Cardiac muscle cell (in vitro differentiated cells and primary cell): ENCODE data around the gene PACS1. TPM values are rescaled to one million over a fixed set of nuclear protein-coding genes. Genes with fewer than 3 reads are reported as not detected.
A peak's percentile ranks its signal among the peaks of the same experiment; 100 is the strongest.

Experiments
- DNase-seq, 2 donors: peaks; one replicate each; pipeline versions ENCODE4 v3.0.0 to v3.0.0-alpha.2; 2010 to 2017; ENCODE audit warnings: low read depth in 1 of 2, low spot score in 1 of 2
- H3K27ac ChIP-seq: fragments of 200-600 bp; sonication (generic); 2 replicates; pipeline ENCODE4 v1.5.1; 2016
- H3K27me3 ChIP-seq: fragments of 200-600 bp; sonication (generic); 2 replicates; pipeline ENCODE4 v1.6.0; 2016; ENCODE audit warnings: control low read depth
- H3K36me3 ChIP-seq: fragments of 200-600 bp; sonication (generic); 2 replicates; pipeline ENCODE4 v1.5.1; 2016; ENCODE audit warnings: control low read depth
- H3K4me1 ChIP-seq: fragments of 200-600 bp; sonication (generic); 2 replicates; pipeline ENCODE4 v1.8.1; 2017; ENCODE audit warnings: low read depth, mild to moderate bottlenecking, mixed run types
- H3K4me3 ChIP-seq: fragments of 200-600 bp; sonication (generic); 2 replicates; pipeline ENCODE4 v1.5.1; 2016; ENCODE audit warnings: mild to moderate bottlenecking
- H3K9me3 ChIP-seq: fragments of 200-600 bp; sonication (generic); 2 replicates; pipeline ENCODE4 v1.5.1; 2017; ENCODE audit warnings: low read depth, mild to moderate bottlenecking, control low read depth
- polyA plus RNA-seq: library from polyadenylated mRNA; unstranded; fragments of >200 nt; fragmentation: Nextera tagmentation; extraction: Ambion mirVana; gene quantifications from 2 replicates; pipeline ENCODE4 v1.2.1, GENCODE V29; 2016
- total RNA-seq: library from RNA; depleted of rRNA; stranded (reverse); fragments of >200 nt; gene quantifications from 2 replicates; pipeline ENCODE4 v1.2.3, GENCODE V29; 2016
- TF ChIP-seq, protein P1 (sequence below): IDR thresholded peaks from 2 replicates; pipeline ENCODE4 v1.5.1; 2012; ENCODE audit warnings: low read depth, mild to moderate bottlenecking, low read length

PACS1 gene
- total and polyA plus RNA-seq, 2 experiments from 2014 or later: 61.6 to 62.1 TPM

DNA sequence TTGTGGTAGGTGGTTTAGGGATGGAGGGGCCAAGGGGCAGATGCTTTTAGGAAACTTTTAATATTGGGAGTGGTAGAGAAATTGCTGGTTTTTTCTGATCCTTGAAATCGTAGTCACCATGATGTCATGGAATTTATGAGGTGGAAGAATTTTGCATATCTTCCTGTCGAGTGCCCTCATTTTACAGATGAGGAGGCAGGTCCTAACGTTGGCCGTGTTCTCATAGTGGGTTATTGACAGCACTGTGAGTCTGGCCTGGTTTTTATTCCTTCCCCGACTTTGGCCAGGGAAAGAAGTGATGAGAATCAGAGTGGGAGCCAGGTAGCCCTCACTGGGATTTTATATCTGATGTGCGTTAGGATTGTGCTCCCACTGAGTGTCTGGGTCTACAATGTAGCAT lies 8.8 kb upstream of the PACS1 start:
- Histone ChIP-seq H3K4me1 (no peaks in the 10 kb centered on the region), H3K4me3 (no peak overlapping the region), H3K9me3 (no peaks in the 10 kb centered on the region), H3K27ac (no peak overlapping the region), H3K36me3 (peaks cover 82% of the 10 kb centered on the region), H3K27me3 (no peaks in the 10 kb centered on the region)
- no peak for DNase-seq
- TF ChIP-seq, protein P1, sequence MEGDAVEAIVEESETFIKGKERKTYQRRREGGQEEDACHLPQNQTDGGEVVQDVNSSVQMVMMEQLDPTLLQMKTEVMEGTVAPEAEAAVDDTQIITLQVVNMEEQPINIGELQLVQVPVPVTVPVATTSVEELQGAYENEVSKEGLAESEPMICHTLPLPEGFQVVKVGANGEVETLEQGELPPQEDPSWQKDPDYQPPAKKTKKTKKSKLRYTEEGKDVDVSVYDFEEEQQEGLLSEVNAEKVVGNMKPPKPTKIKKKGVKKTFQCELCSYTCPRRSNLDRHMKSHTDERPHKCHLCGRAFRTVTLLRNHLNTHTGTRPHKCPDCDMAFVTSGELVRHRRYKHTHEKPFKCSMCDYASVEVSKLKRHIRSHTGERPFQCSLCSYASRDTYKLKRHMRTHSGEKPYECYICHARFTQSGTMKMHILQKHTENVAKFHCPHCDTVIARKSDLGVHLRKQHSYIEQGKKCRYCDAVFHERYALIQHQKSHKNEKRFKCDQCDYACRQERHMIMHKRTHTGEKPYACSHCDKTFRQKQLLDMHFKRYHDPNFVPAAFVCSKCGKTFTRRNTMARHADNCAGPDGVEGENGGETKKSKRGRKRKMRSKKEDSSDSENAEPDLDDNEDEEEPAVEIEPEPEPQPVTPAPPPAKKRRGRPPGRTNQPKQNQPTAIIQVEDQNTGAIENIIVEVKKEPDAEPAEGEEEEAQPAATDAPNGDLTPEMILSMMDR: no peak

DNA sequence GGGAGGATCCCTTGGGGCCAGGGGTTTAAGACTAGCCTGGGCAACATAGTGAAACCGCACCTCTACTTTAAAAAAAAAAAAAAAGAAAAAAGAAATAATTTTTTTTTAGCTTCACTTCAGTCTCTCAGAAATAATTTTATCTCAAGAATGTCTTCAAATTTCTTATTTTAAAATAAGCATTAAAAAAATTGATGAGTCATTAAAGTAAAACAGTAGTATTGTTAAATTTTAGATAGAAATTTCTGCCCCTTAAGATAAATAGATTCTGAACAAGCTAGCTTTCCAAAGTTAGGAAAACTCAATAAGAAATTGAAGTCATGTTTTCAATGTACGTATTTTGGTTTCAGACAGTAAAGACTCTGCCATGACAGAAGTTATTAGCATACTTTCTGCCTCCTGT lies 7.7 kb upstream of the PACS1 start:
- H3K27ac ChIP-seq: no peak overlapping the region
- H3K9me3 ChIP-seq: no peaks in the 10 kb centered on the region
- H3K36me3 ChIP-seq: peaks cover 82% of the 10 kb centered on the region
- TF ChIP-seq, protein P1: no peak
- no peak overlapping the region for H3K4me3 ChIP-seq
- H3K4me1 ChIP-seq: no peaks in the 10 kb centered on the region
- no peak for DNase-seq
- H3K27me3 ChIP-seq: no peaks in the 10 kb centered on the region

DNA sequence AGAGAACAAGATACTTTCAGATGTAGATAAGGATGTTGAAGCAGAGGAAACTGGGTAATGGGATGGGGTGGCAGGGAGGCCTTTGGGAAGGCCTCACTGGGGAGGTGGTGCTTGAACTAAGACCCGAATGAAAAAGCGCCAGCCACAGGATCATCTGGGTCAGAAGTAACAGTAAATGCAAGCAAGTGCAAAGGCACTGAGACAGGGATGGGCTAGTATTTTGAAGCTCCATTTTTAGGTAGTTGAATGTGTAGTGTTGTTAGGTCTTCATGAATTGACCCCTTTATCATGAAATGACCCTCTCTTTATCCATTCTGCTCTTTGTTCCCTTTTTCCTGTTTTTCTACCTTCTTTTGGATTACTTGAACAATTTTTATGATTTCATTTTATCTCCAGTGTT lies 6.2 kb upstream of the PACS1 start:
- TF ChIP-seq, protein P1: no peak
- Histone ChIP-seq H3K9me3 (no peaks in the 10 kb centered on the region), H3K36me3 (peaks cover 77% of the 10 kb centered on the region), H3K27me3 (no peaks in the 10 kb centered on the region), H3K4me3 (no peak overlapping the region), H3K27ac (no peak overlapping the region), H3K4me1 (peaks cover 6% of the 10 kb centered on the region)
- no peak for DNase-seq

DNA sequence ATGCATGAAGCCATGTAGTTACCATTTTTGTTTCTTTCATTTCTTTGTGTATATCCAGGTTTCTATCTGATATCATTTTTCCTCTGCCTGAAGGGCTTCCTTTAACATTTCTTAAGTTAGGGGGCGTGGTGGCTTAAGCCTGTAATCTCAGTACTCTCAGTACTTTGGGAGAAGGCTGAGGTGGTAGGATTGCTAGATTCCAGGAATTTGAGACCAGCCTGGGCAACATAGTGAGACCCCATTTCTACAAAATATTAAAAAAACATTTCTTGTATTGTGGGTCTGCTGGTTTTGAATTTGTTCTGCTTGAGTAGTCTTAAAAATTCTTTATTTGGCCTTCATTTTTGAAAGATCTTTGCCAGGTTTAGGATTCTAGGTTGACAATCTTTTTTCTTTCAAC lies 5.5 kb upstream of the PACS1 start:
- H3K4me3 ChIP-seq: no peak overlapping the region
- no peak overlapping the region for H3K27ac ChIP-seq
- H3K36me3 ChIP-seq: peaks cover 72% of the 10 kb centered on the region
- TF ChIP-seq, protein P1: no peak
- DNase-seq: no peak
- H3K9me3 ChIP-seq: no peaks in the 10 kb centered on the region
- H3K27me3 ChIP-seq: no peaks in the 10 kb centered on the region
- peaks cover 13% of the 10 kb centered on the region for H3K4me1 ChIP-seq

DNA sequence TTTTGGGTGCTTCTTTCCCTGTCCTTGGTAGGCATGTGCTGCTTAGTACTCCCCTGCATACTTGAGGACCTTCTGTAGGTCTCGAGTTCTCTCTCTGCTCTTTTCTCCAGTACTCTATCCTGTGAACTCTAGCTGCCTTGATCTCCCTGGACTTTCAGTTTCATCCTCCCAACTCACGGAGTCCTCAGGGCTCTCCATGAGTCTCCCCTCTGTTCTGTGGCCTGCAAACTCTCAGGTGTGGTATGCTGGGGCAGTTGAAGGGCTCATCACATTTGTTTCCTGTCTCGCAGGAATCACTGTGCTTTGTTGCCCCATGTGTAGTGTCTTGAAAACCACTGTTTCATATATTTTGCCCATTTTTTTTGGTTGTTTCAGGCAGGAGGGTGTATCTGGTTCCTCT lies 3.3 kb upstream of the PACS1 start:
- DNase-seq: no peak
- Histone ChIP-seq H3K36me3 (peaks cover 55% of the 10 kb centered on the region), H3K27me3 (no peaks in the 10 kb centered on the region), H3K9me3 (no peaks in the 10 kb centered on the region), H3K4me1 (peaks cover 22% of the 10 kb centered on the region), H3K27ac (peak overlapping the region; percentile 94), H3K4me3 (no peak overlapping the region)
- TF ChIP-seq, protein P1: no peak

DNA sequence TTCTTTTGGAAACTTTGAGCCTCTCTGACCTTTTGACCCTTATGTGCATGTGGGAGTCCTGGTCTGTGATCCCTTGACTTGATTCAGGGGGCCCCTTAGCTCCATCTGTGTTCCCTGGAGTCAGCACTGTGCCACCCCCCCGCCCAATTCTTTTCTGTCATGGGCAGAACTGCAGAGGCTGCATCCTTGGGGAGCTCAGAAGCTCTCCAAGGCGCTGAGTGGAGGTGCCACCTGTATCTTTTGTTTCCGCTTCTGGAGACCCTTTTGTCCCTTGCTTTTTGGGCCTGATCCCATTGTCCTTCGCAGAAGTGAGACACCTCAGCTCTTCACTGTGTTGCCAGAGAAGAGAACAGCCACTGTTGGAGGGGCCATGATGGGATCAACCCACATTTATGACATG lies 2.4 kb upstream of the PACS1 start:
- H3K36me3 ChIP-seq: peaks cover 49% of the 10 kb centered on the region
- peaks cover 24% of the 10 kb centered on the region for H3K4me1 ChIP-seq
- no peaks in the 10 kb centered on the region for H3K9me3 ChIP-seq
- TF ChIP-seq, protein P1: no peak
- H3K27ac ChIP-seq: peak overlapping the region; percentile 94
- H3K27me3 ChIP-seq: no peaks in the 10 kb centered on the region
- H3K4me3 ChIP-seq: no peak overlapping the region
- DNase-seq: no peak
